Type B pancreatic cell (in vitro differentiated cells): ENCODE measurements around the gene TTC1. TPM values are rescaled to one million over a fixed set of nuclear protein-coding genes. Genes with fewer than 3 reads are reported as not detected.
A peak's percentile ranks its signal among the peaks of the same experiment; 100 is the strongest.

Source experiments
- DNase-seq: peaks from one replicate; pipeline ENCODE4 v3.0.0; 2021; ENCODE audit warnings: mixed read lengths; ENCODE audit not compliant: unreplicated experiment; ENCODE audit errors: extremely low spot score
- H3K27ac Mint-ChIP-seq: 2 replicates; pipeline ENCODE4 v1.8.0; 2021; ENCODE audit warnings: mild to moderate bottlenecking, mixed read lengths
- H3K27me3 Mint-ChIP-seq: 2 replicates; pipeline ENCODE4 v1.8.0; 2021; ENCODE audit warnings: mixed read lengths
- H3K36me3 Mint-ChIP-seq: 2 replicates; pipeline ENCODE4 v1.8.0; 2021; ENCODE audit warnings: mixed read lengths
- H3K4me1 Mint-ChIP-seq: one replicate; pipeline ENCODE4 v1.8.0; 2021; ENCODE audit warnings: mixed read lengths; ENCODE audit not compliant: unreplicated experiment
- H3K4me3 Mint-ChIP-seq: 2 replicates; pipeline ENCODE4 v1.8.0; 2021; ENCODE audit warnings: mild to moderate bottlenecking, mixed read lengths
- H3K9me3 Mint-ChIP-seq: 2 replicates; pipeline ENCODE4 v1.8.0; 2021; ENCODE audit warnings: mixed read lengths
- long read RNA-seq: library from polyadenylated mRNA; unstranded; transcript quantifications from one replicate; pipeline ENCODE4 v2.0.0, GENCODE V29; 2020
- total RNA-seq: library from RNA; stranded (reverse); gene quantifications from 2 replicates; pipeline ENCODE4 v1.2.1, GENCODE V29; 2021; ENCODE audit warnings: low replicate concordance
- TF ChIP-seq, protein P1 (sequence below): fragments of 200-600 bp; sonication (generic); conservative IDR thresholded peaks from 2 replicates; pipeline ENCODE4 v1.5.0; 2021; ENCODE audit warnings: antibody characterized with exemption, mild to moderate bottlenecking

Gene TTC1, protein sequence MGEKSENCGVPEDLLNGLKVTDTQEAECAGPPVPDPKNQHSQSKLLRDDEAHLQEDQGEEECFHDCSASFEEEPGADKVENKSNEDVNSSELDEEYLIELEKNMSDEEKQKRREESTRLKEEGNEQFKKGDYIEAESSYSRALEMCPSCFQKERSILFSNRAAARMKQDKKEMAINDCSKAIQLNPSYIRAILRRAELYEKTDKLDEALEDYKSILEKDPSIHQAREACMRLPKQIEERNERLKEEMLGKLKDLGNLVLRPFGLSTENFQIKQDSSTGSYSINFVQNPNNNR
- 34.6 and 43.1 TPM in 2 replicates for total RNA-seq
- long read RNA-seq, transcript TTC1-201 (8 exons, 1,467 nt) = major isoform, 102 of 122 reads
- long read RNA-seq, transcript TTC1-205 (8 exons, 1,432 nt) = minor isoform, 5 of 122 reads
- long read RNA-seq, partial matches to known transcripts = 7 of 122 reads
- long read RNA-seq, other reads (novel, unspliced or antisense) = 7 of 122 reads

DNA sequence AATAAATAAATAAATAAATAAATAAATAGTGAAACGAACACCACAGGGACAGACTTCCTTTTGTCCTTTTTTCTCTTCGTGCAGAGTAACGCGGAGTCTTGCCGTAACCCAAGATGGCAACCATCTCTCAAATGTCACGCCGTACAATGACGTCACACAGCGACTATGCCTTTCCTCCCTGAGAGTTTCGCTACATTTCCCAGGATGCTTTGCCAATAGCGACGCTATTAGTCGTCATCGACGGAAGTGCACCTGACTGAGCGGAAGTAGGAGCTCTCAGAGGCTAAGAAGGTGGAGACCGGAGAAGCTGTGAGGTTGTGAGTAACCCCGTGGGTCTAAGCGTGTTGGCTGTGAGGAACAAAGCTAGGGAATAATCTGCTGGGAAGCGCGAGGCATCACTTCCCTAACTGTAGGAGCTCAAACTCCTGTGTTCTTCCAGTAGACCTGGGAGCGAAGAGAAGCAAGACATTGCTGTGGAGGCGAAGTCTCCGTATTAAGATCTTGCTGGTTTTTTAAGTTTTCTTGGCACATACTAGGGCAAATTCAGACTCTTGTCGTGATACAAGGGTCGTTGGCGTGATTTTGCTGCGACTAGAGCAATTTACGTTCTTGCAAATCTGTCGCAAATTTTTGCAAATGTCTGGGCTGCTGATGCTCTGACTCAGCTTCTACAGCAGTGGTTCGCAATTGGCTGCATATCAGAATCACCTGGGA is at the start of gene TTC1:
Gene TTC1, plus strand, starts transcription at position 263 of the 714 bp plus-strand sequence. CDS start 1,390 bp downstream, outside the sequence.
- H3K4me1 Mint-ChIP-seq = peaks cover 16% of the 10 kb centered on the region
- H3K36me3 Mint-ChIP-seq = peaks cover 4% of the 10 kb centered on the region
- TF ChIP-seq, protein P1, sequence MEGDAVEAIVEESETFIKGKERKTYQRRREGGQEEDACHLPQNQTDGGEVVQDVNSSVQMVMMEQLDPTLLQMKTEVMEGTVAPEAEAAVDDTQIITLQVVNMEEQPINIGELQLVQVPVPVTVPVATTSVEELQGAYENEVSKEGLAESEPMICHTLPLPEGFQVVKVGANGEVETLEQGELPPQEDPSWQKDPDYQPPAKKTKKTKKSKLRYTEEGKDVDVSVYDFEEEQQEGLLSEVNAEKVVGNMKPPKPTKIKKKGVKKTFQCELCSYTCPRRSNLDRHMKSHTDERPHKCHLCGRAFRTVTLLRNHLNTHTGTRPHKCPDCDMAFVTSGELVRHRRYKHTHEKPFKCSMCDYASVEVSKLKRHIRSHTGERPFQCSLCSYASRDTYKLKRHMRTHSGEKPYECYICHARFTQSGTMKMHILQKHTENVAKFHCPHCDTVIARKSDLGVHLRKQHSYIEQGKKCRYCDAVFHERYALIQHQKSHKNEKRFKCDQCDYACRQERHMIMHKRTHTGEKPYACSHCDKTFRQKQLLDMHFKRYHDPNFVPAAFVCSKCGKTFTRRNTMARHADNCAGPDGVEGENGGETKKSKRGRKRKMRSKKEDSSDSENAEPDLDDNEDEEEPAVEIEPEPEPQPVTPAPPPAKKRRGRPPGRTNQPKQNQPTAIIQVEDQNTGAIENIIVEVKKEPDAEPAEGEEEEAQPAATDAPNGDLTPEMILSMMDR = no peak

DNA sequence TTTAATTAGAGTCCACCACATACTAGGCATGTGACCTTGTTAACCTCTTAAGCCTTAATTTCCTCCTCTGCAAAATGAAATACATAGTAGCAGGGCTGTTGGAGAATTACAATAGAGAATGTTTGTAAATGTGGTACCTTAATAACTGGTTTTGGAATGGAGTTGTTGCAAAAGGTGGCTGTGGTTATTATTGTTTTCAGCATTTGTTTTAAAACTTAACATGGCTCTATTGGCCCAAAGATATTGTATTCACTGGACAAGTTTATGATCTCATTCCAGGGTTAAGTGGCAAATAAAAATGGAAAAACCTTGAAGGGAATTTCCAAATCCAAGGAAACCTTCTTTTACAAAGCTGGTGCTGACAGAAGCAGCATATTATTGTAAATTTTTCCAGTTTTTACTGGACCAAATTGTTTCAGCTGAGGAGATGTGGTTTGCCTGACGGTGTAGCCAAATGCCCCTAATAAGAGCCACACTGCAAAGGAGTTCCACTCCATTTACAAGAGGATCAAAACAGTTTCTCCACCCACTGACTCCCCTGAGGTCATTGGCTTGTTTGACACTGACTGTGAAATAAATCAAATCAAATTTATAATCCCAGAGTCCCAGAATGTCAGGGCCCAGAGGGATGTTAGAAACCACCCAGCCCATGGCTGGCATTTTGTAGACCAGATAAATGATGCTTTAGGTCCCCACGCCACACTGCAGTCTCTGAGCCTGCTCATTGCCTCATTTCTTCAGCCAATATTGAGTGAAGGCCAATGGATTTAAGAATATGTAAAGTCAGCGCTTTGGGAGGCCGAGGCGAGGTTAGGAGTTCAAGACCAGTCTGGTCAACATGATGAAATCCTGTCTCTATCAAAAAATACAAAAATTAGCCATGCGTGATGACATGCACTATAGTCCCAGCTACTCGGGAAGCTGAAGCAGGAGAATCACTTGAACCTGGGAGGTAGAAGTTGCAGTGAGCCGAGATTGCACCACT is 47.5 kb upstream of the TTC1 start:
- H3K9me3 Mint-ChIP-seq = no peaks in the 10 kb centered on the region
- no peaks in the 10 kb centered on the region for H3K4me1 Mint-ChIP-seq
- H3K36me3 Mint-ChIP-seq = no peaks in the 10 kb centered on the region
- H3K27ac Mint-ChIP-seq = no peak overlapping the region
- TF ChIP-seq, protein P1 = no peak
- peaks cover 14% of the 10 kb centered on the region for H3K27me3 Mint-ChIP-seq
- no peak for DNase-seq
- H3K4me3 Mint-ChIP-seq = no peak overlapping the region

More for the DNA sequence above, at the start of gene TTC1:
- no peaks in the 10 kb centered on the region for H3K9me3 Mint-ChIP-seq
- H3K27me3 Mint-ChIP-seq = no peaks in the 10 kb centered on the region
- H3K27ac Mint-ChIP-seq = peak within 1 kb of the TSS; percentile 98
- DNase-seq = peak; percentile 90
- peak within 1 kb of the TSS; percentile 98 for H3K4me3 Mint-ChIP-seq

DNA sequence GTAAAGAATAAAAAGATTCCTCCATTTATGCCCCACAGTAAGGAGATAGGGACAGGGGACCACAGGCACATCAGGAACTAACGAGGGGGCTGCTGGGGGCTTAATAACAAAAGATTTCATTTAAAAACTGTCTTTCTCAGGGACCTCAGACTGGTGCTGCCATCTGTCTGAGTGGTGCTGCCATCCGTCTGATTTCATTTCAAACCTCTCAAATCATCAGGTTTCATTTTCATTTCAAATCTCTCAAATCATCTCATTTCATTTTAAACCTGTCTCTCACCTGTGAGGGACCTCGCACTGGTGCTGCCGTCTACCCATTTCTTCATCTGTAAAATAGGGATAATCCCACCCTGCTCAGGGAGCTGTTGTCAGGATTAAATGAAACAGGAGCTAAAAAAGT is 46.7 kb upstream of the TTC1 start:
- TF ChIP-seq, protein P1 = no peak
- no peak overlapping the region for H3K4me3 Mint-ChIP-seq
- DNase-seq = no peak
- H3K4me1 Mint-ChIP-seq = no peaks in the 10 kb centered on the region
- no peaks in the 10 kb centered on the region for H3K9me3 Mint-ChIP-seq
- no peak overlapping the region for H3K27ac Mint-ChIP-seq
- H3K27me3 Mint-ChIP-seq = peaks cover 21% of the 10 kb centered on the region
- no peaks in the 10 kb centered on the region for H3K36me3 Mint-ChIP-seq

DNA sequence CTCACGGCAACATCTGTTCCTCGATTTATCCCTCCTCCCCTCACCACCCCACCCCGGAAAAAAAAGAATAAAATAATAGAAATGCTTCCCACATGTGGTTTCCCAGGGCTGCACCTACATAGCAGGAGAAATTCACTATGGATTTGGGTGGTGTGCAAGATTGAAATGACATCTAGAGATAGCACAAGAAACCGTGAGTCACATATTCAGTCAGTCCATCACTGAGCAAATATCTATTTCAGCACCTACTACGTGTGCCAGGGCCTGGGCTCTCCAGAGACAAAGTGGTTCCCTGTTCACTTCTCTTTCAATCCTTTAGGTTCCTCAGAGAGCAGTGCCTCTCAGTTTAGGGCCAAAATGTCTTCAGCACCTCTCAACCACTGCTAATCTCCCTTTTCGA is 45.0 kb upstream of the TTC1 start:
- no peak overlapping the region for H3K4me3 Mint-ChIP-seq
- H3K27ac Mint-ChIP-seq = no peak overlapping the region
- H3K36me3 Mint-ChIP-seq = no peaks in the 10 kb centered on the region
- DNase-seq = no peak
- H3K4me1 Mint-ChIP-seq = no peaks in the 10 kb centered on the region
- peaks cover 37% of the 10 kb centered on the region for H3K27me3 Mint-ChIP-seq
- TF ChIP-seq, protein P1 = no peak
- H3K9me3 Mint-ChIP-seq = no peaks in the 10 kb centered on the region
